Fibroblast of mammary gland (primary cell): ENCODE measurements around the gene KRT2.

Experiments
- DNase-seq: peaks from one replicate; pipeline ENCODE4 v3.0.0-alpha.2; 2010; ENCODE audit warnings: low read depth
- H3K4me3 ChIP-seq: 2 replicates; pipeline ENCODE4 v1.5.1; 2011; ENCODE audit warnings: low read depth, mild to moderate bottlenecking, low read length, moderate library complexity; ENCODE audit not compliant: control insufficient read depth
- TF ChIP-seq, protein P1 (sequence below): conservative IDR thresholded peaks from 2 replicates; pipeline ENCODE4 v1.5.1; 2011; ENCODE audit warnings: low read depth, low read length, inconsistent platforms; ENCODE audit not compliant: control insufficient read depth, insufficient read depth

KRT2 gene

DNA sequence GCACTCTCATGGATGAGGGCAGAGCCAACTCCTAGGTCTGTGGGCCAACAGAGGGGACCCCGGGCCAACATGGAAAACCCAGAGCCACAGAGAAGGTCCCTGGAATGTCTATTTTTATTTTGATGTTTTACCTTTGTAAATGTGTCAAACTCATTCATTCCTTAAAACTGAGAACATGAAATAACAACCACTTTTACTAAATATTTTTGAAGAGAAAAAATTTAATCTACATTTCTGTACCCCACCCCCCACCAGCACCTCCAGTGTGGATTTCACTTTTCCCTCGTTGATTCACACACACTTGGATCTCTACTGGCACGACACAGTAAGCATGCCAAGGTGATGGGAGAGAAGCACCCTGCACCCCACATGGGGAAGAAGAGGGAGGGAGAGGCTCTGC lies 44.6 kb upstream of the KRT2 start:
- TF ChIP-seq, protein P1, sequence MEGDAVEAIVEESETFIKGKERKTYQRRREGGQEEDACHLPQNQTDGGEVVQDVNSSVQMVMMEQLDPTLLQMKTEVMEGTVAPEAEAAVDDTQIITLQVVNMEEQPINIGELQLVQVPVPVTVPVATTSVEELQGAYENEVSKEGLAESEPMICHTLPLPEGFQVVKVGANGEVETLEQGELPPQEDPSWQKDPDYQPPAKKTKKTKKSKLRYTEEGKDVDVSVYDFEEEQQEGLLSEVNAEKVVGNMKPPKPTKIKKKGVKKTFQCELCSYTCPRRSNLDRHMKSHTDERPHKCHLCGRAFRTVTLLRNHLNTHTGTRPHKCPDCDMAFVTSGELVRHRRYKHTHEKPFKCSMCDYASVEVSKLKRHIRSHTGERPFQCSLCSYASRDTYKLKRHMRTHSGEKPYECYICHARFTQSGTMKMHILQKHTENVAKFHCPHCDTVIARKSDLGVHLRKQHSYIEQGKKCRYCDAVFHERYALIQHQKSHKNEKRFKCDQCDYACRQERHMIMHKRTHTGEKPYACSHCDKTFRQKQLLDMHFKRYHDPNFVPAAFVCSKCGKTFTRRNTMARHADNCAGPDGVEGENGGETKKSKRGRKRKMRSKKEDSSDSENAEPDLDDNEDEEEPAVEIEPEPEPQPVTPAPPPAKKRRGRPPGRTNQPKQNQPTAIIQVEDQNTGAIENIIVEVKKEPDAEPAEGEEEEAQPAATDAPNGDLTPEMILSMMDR = no peak
- no peak overlapping the region for H3K4me3 ChIP-seq
- DNase-seq = no peak

DNA sequence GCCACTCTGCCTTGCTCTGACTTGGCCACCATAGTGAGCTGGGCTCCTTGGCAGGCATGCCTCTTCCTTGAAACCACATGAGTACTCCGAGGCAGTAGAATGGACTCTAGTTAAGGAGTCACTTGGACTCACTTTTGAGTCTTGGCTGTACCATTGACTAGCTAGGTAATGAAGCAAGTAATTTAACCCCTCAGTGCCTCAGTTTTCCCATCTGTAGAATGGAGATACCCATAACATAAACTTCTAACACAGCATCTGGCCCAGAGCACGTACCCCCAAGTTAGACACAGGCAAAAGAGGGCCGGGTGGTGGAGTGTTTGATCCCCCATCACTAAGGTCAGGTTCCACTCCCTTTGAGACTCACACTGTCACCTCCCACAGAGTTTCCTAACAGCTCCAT lies 43.0 kb upstream of the KRT2 start:
- no peak for DNase-seq
- no peak overlapping the region for H3K4me3 ChIP-seq
- TF ChIP-seq, protein P1 = no peak

DNA sequence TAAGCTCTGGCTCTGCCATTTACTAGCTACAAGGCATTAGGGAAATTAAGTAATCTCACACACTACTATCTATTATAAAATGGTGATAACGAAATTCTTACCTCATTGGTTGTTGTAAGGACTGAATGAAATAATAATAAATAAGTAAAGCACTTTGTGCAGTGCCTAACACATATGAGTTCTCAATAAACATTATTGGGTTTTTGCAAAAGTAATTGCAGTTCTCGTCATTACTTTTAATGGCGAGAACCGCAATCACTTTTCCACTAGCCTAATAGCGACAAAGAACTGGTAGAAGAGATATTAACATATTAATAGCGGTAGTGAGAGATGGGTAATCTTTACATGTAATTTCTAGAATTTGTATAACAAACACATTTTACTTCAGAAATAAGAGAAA lies 42.1 kb upstream of the KRT2 start:
- DNase-seq = no peak
- TF ChIP-seq, protein P1 = no peak

DNA sequence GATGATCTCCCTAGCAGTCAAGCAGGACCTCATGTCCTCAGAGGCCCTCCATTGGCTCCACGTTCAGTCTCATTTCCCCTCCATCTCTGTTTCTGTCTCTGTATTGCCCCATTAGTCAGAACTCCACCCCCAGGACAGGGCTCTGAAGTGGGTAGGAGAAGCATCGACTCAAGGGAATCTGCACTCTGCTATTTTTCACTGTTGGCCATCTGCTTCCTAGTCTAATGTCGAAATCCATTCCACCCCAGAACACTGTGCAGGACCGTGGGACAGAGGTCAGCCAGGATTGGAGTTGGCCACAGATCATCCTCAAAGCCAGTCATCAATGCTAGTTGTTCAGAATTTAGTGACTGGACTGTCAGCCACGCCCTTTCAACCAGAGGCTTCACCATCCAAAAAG lies 41.2 kb upstream of the KRT2 start:
- TF ChIP-seq, protein P1 = no peak
- DNase-seq = peak; percentile 5

More for the DNA sequence above, 42.1 kb upstream of the KRT2 start:
- H3K4me3 ChIP-seq = no peak overlapping the region

DNA sequence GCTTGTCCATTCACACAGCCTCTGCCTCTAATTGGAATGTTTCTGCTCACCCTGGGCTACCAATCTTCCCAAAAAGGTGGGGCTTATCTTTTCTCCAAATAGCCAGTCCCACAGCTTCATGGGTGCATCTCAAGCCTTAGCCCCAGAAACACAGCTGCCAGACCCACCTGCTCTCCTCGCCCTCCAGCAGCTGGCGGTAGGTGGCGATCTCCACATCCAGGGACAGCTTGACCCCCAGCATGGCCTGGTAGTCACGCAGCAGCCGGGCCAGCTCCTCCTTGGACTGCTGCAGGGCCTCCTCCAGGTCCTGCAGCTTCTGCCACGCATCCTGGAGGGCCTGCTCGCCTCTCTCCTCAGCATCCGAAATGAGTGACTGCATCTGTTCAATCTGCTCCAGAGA lies 40.2 kb upstream of the KRT2 start:
- TF ChIP-seq, protein P1 = no peak
- no peak overlapping the region for H3K4me3 ChIP-seq
- DNase-seq = no peak

More for the DNA sequence above, 41.2 kb upstream of the KRT2 start:
- no peak overlapping the region for H3K4me3 ChIP-seq

DNA sequence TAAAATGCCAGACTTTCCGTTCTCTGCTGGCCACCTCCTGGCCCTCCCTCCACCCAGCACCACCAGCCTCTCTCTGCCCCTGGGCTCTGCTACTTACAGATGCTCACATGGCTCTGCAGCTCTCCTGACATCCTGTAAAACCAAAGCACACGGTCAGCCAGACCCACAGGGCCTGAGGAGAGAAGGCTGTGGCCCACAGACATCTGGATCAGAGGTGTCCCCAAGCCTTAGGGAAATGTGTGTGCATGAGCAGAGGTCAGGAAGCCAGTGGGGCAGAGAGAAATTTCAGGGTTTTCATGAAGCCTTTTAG lies 39.8 kb upstream of the KRT2 start:
- TF ChIP-seq, protein P1 = no peak
- no peak for DNase-seq

DNA sequence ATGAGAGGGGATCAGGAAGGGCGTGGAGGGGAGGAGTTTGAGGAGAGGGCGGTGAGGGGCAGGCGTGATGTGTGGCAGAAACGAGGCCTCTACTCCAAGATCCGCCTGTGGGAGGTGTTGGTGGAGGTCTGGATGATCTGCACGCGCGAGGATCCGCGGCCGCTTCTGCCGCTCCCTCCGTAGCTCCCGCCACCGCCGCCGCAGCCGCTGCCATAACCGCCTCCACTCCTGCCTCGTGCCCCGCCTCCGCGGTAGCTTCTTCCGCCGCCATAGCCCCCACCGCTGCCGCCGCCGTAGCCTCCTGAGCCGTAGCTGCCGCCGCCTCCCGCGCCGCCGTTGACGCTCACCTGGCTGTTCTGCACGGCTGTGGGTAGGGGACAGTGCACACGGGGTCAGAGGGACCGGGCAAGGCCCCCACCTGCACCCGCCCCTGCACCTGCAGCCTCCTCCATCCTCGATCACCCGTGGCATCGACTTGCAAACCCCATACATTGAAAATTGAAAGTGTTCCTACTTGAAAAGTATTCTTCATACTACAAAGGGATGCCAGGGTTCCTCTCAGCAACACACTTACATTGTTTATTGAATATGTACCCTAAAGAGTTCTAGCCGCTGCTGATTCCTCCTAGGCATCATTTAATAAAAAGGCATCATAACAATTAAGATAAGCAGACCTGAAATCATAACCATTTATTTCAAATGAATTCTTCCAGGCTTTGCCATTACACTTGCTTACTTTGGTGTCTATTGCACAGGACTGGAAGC lies 39.2 kb upstream of the KRT2 start:
- no peak for DNase-seq
- TF ChIP-seq, protein P1 = no peak
- no peak overlapping the region for H3K4me3 ChIP-seq

More for the DNA sequence above, 39.8 kb upstream of the KRT2 start:
- no peak overlapping the region for H3K4me3 ChIP-seq
